H9 (cell line): ENCODE data around the gene VOPP1. TPM values are rescaled to one million over a fixed set of nuclear protein-coding genes. Genes with fewer than 3 reads are reported as not detected.

Experiments used
- DNase-seq: peaks from one replicate; pipeline ENCODE4 v3.0.0-alpha.2; 2017
- H2AFZ ChIP-seq: one replicate; pipeline ENCODE4 v1.6.1; 2013; ENCODE audit warnings: mild to moderate bottlenecking, low read length, control low read depth, moderate library complexity
- H2AK5ac ChIP-seq: 2 replicates; pipeline ENCODE4 v1.6.1; 2013; ENCODE audit warnings: low read length, control low read depth, mixed read lengths; ENCODE audit not compliant: insufficient read length
- H2BK120ac ChIP-seq: one replicate; pipeline ENCODE4 v1.6.1; 2013; ENCODE audit warnings: low read depth, mild to moderate bottlenecking, low read length, control low read depth, inconsistent platforms; ENCODE audit not compliant: poor library complexity, severe bottlenecking
- H2BK12ac ChIP-seq: 2 replicates; pipeline ENCODE4 v1.6.1; 2013; ENCODE audit warnings: low read length, control low read depth, mixed read lengths, low read depth; ENCODE audit not compliant: insufficient read length
- H2BK15ac ChIP-seq: 2 replicates; pipeline ENCODE4 v1.6.1; 2013; ENCODE audit warnings: low read depth, low read length, control low read depth
- H2BK20ac ChIP-seq: one replicate; pipeline ENCODE4 v1.6.1; 2013; ENCODE audit warnings: low read depth, mild to moderate bottlenecking, low read length, control low read depth, inconsistent platforms; ENCODE audit not compliant: poor library complexity, severe bottlenecking
- H2BK5ac ChIP-seq: 2 replicates; pipeline ENCODE4 v1.6.1; 2013; ENCODE audit warnings: low read length, control low read depth, mixed read lengths; ENCODE audit not compliant: insufficient read length
- H3K14ac ChIP-seq: 2 replicates; pipeline ENCODE4 v1.6.1; 2013; ENCODE audit warnings: low read length, control low read depth; ENCODE audit not compliant: insufficient read depth
- H3K18ac ChIP-seq: 2 replicates; pipeline ENCODE4 v1.6.1; 2013; ENCODE audit warnings: low read depth, mild to moderate bottlenecking, mixed read lengths, low read length, control low read depth; ENCODE audit not compliant: insufficient read length
- H3K23ac ChIP-seq: 2 replicates; pipeline ENCODE4 v1.6.1; 2013; ENCODE audit warnings: low read length, control low read depth, mixed read lengths, low read depth; ENCODE audit not compliant: insufficient read length
- H3K23me2 ChIP-seq: 2 replicates; pipeline ENCODE4 v1.6.1; 2013; ENCODE audit warnings: low read depth, mild to moderate bottlenecking, mixed read lengths, low read length, control low read depth; ENCODE audit not compliant: insufficient read length, poor library complexity, severe bottlenecking
- H3K27ac ChIP-seq: 2 replicates; pipeline ENCODE4 v1.5.1; 2013; ENCODE audit warnings: low read length, control low read depth, mixed read lengths, low read depth; ENCODE audit not compliant: insufficient read length
- H3K27me3 ChIP-seq: 2 replicates; pipeline ENCODE4 v1.6.1; 2013; ENCODE audit warnings: low read length, control low read depth, inconsistent platforms; ENCODE audit not compliant: insufficient read depth
- H3K4ac ChIP-seq: 2 replicates; pipeline ENCODE4 v1.6.1; 2013; ENCODE audit warnings: low read depth, mild to moderate bottlenecking, control low read depth, inconsistent platforms, low read length, moderate library complexity
- H3K4me1 ChIP-seq: 2 replicates; pipeline ENCODE4 v1.6.1; 2013; ENCODE audit warnings: low read length, control low read depth, inconsistent platforms; ENCODE audit not compliant: insufficient read depth
- H3K4me2 ChIP-seq: 2 replicates; pipeline ENCODE4 v1.6.1; 2013; ENCODE audit warnings: low read length, control low read depth, mixed read lengths; ENCODE audit not compliant: insufficient read length, insufficient read depth
- H3K56ac ChIP-seq: 2 replicates; pipeline ENCODE4 v1.6.1; 2013; ENCODE audit warnings: low read depth, mild to moderate bottlenecking, mixed read lengths, low read length, control low read depth; ENCODE audit not compliant: insufficient read length
- H3K79me1 ChIP-seq: 2 replicates; pipeline ENCODE4 v1.6.1; 2013; ENCODE audit warnings: low read depth, mild to moderate bottlenecking, moderate library complexity, low read length, control low read depth, inconsistent platforms; ENCODE audit not compliant: insufficient read depth, poor library complexity, severe bottlenecking
- H3K79me2 ChIP-seq: 2 replicates; pipeline ENCODE4 v1.6.1; 2013; ENCODE audit warnings: low read length, control low read depth, inconsistent platforms; ENCODE audit not compliant: insufficient read depth
- H3K9ac ChIP-seq: 2 replicates; pipeline ENCODE4 v1.6.1; 2013; ENCODE audit warnings: low read length, control low read depth, mixed read lengths; ENCODE audit not compliant: insufficient read length; ENCODE audit errors: extremely low read depth
- H3K9me3 ChIP-seq: one replicate; pipeline ENCODE4 v1.6.1; 2013; ENCODE audit warnings: low read depth, low read length, inconsistent platforms; ENCODE audit not compliant: control insufficient read depth
- H3T11ph ChIP-seq: one replicate; pipeline ENCODE4 v1.6.1; 2013; ENCODE audit warnings: mild to moderate bottlenecking, low read length, control low read depth, inconsistent platforms
- H4K20me1 ChIP-seq: one replicate; pipeline ENCODE4 v1.6.1; 2013; ENCODE audit not compliant: control insufficient read depth, insufficient read length, insufficient read depth
- H4K5ac ChIP-seq: 2 replicates; pipeline ENCODE4 v1.6.1; 2013; ENCODE audit warnings: low read depth, mild to moderate bottlenecking, mixed read lengths, low read length, control low read depth; ENCODE audit not compliant: insufficient read length
- H4K8ac ChIP-seq: replicated peaks from 2 replicates; pipeline ENCODE4 v1.6.1; 2013; ENCODE audit warnings: low read length, control low read depth, mixed read lengths, low read depth; ENCODE audit not compliant: insufficient read length
- H4K91ac ChIP-seq: 2 replicates; pipeline ENCODE4 v1.6.1; 2013; ENCODE audit warnings: low read depth, mild to moderate bottlenecking, moderate library complexity, mixed read lengths, low read length, control low read depth; ENCODE audit not compliant: insufficient read length
- H3K27ac Mint-ChIP-seq, 3 experiments: 2 replicates in 2 of 3; 3 replicates in 1 of 3; pipeline ENCODE4 v1.8.0; 2020 to 2021; ENCODE audit warnings: mixed read lengths in 3 of 3, mild to moderate bottlenecking in 1 of 3, moderate library complexity in 1 of 3
- H3K27me3 Mint-ChIP-seq: 2 replicates; pipeline ENCODE4 v1.8.0; 2021; ENCODE audit warnings: low read depth, mild to moderate bottlenecking, moderate library complexity, mixed read lengths
- H3K36me3 Mint-ChIP-seq, 3 experiments: 2 replicates in 2 of 3; 3 replicates in 1 of 3; pipeline ENCODE4 v1.8.0; 2020 to 2021; ENCODE audit warnings: low read depth in 3 of 3, mixed read lengths in 3 of 3; ENCODE audit not compliant: insufficient read depth in 1 of 3
- H3K4me1 Mint-ChIP-seq, 2 experiments: 2 replicates each; pipeline ENCODE4 v1.8.0; 2020; ENCODE audit warnings: mixed read lengths in 2 of 2
- H3K4me3 Mint-ChIP-seq, 2 experiments: 2 replicates in 1 of 2; 3 replicates in 1 of 2; pipeline ENCODE4 v1.8.0; 2020 to 2021; ENCODE audit warnings: mild to moderate bottlenecking in 2 of 2, mixed read lengths in 2 of 2, moderate library complexity in 1 of 2
- H3K9me3 Mint-ChIP-seq, 2 experiments: 2 replicates in 1 of 2; 3 replicates in 1 of 2; pipeline ENCODE4 v1.8.0; 2020; ENCODE audit warnings: mild to moderate bottlenecking in 2 of 2, mixed read lengths in 2 of 2, moderate library complexity in 1 of 2
- WGBS: extraction: QIAGEN DNeasy Blood & Tissue Kit; methylation state at CpG from one replicate; pipeline ENCODE4 v1.1.7; 2013; ENCODE audit warnings: missing lambda C conversion rate, low lambda C conversion rate, mixed read lengths; ENCODE audit not compliant: insufficient read length; ENCODE audit errors: extremely low coverage; 5-methylcytosine and 5-hydroxymethylcytosine counted together
- total RNA-seq: library from RNA; stranded (reverse); gene quantifications from 2 replicates; pipeline ENCODE4 v1.2.1, GENCODE V29; 2021
- TF ChIP-seq, protein P1 (sequence below): fragments of 200-600 bp; sonication (generic); conservative IDR thresholded peaks from 3 replicates; pipeline ENCODE4 v1.8.0; 2021; ENCODE audit warnings: antibody characterized with exemption, mild to moderate bottlenecking

VOPP1 gene
- total RNA-seq, 1 experiment from 2014 or later: 55.7 TPM

- Histone ChIP-seq H3K56ac (no peak overlapping the region), H3K27ac (no peak overlapping the region), H2BK12ac (no peak overlapping the region), H4K8ac (no peak overlapping the region), H4K20me1 (no peaks in the 10 kb centered on the region), H3K79me1 (no peaks in the 10 kb centered on the region), H2AK5ac (no peak overlapping the region), H3K9me3 (no peaks in the 10 kb centered on the region), H3K79me2 (no peaks in the 10 kb centered on the region), H3K4ac (no peak overlapping the region), H2BK20ac (no peak overlapping the region), H3K4me2 (no peak overlapping the region), H3K23me2 (no peaks in the 10 kb centered on the region), H4K91ac (no peak overlapping the region), H3K27me3 (no peaks in the 10 kb centered on the region), H2AFZ (no peak overlapping the region), H3T11ph (no peak overlapping the region), H4K5ac (no peak overlapping the region), H2BK5ac (no peak overlapping the region), H3K9ac (no peak overlapping the region), H3K18ac (no peak overlapping the region), H3K23ac (no peak overlapping the region), H2BK120ac (no peak overlapping the region), H3K4me1 (no peaks in the 10 kb centered on the region), H3K14ac (peak overlapping the region; percentile 31; the same call in 1 of the 2 replicates), H2BK15ac (no peak overlapping the region)
- Mint-ChIP-seq H3K27ac (peak overlapping the region in 2 of 3 experiments; percentile 14 to 52; a peak in 2 of 7 replicates), H3K27me3 (no peaks in the 10 kb centered on the region; the same call in 1 of the 2 replicates), H3K36me3 (peaks cover 20 to 51% (median 34%) of the 10 kb centered on the region in 3 experiments), H3K9me3 (no peaks in the 10 kb centered on the region), H3K4me1 (no peaks in the 10 kb centered on the region), H3K4me3 (no peak overlapping the region)
- WGBS: no CpG with 5 or more reads among the region's 6 CpGs
- TF ChIP-seq, protein P1, sequence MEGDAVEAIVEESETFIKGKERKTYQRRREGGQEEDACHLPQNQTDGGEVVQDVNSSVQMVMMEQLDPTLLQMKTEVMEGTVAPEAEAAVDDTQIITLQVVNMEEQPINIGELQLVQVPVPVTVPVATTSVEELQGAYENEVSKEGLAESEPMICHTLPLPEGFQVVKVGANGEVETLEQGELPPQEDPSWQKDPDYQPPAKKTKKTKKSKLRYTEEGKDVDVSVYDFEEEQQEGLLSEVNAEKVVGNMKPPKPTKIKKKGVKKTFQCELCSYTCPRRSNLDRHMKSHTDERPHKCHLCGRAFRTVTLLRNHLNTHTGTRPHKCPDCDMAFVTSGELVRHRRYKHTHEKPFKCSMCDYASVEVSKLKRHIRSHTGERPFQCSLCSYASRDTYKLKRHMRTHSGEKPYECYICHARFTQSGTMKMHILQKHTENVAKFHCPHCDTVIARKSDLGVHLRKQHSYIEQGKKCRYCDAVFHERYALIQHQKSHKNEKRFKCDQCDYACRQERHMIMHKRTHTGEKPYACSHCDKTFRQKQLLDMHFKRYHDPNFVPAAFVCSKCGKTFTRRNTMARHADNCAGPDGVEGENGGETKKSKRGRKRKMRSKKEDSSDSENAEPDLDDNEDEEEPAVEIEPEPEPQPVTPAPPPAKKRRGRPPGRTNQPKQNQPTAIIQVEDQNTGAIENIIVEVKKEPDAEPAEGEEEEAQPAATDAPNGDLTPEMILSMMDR: no peak
- DNase-seq: no peak
Observed at GRCh38 chr7:55488216-55488615, 84.1 kb downstream of the VOPP1 start.
